Activated CD8-positive, alpha-beta memory T cell treated with anti-CD3 and anti-CD28 coated beads, Interleukin-2, amount 50 U/mL, for 24 hours (primary cell): ENCODE measurements around the gene PLAU.
A peak's percentile ranks its signal among the peaks of the same experiment; 100 is the strongest.
"Not testable (repeated sequence)": the region's sequence is repeated elsewhere in the genome, so short reads cannot be mapped to it uniquely, and the experiment has no call there.

Experiments
- DNase-seq: peaks from one replicate; pipeline ENCODE4 v3.0.0-alpha.2; 2020; ENCODE audit errors: extremely low read depth

Gene PLAU

DNA sequence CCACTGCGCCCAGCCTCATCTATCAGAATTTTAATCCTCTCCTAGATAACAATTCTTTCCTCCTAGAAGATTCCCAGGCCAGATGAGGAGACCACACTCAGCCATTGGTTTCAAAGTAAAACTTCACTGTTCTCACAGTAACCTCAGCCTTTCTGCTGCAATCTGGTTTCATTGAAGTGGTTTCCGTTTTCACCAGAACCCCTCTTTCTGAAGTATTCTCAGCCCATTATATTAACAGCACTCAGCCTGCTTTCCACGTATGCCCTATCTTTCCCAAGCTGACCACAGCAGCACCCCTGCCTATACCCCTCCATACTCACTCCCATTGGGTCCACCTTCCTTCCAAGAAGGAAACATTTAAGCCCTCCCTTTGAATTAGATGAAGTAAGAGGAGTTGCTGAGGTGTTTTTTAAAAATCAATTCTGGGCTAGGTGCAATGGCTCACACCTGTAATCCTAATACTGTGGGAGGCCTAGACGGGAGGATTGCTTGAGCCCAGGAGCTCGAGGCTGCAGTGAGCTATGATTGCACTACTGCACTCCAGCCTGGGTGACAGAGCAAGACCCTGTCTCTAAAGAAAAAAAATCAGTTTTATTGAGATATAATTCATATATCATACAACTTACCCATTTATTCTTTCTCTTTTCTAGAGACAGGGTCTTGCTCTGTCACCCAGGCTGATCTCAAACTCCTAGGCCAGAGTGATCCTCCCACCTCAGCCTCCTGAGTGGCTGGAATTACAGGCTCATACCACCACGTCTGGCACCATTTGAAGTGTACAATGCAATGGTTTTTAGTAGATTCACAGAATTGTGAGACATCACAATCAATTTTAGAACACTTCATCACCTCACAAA, 11.3 kb downstream of the PLAU start:
- DNase-seq: no peak

DNA sequence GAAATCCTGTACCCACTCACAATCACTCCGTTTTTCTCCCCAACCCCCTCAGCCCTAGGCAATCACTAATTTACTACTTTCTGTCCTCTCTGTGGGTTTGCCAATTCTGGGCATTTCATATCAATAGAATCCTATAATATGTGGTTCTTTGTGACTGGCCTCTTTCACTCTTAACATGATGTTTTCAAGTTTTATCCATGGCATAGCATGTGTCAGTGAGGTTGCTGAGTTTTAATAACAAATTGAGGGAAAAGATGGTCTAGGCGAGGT, 11.9 kb downstream of the PLAU start:
- DNase-seq: no peak

DNA sequence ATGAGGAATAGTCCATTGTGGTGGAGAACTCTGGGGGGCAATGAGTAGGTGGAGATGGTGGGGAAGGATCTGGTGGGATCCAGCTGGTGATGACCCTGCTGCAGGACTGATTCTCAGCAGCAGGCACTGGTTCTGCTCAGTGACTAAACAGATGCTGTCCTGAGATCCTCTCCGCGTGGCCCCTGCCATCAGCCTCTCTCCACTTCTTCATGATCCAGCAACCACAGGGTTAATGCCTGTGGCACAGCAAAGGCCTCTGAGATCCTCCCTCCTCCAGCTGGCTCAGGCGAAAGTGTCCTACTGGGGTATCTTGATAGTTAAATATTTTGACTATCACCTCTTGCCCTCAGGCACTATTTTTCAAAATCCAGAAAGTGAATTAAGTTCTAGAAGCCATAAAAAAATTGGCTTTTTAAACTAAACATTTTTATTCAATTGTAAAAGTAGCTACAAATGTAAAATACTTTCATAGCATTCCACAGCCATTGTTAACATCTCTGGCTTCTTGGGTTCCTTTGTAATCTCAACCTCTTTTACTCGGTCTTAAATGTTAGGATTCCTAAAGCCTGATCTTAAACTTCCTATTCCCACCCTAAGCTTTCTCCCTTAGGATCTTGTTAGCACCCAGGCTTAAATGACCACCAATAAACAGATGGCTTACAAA, 13.1 kb downstream of the PLAU start:
- no peak for DNase-seq

DNA sequence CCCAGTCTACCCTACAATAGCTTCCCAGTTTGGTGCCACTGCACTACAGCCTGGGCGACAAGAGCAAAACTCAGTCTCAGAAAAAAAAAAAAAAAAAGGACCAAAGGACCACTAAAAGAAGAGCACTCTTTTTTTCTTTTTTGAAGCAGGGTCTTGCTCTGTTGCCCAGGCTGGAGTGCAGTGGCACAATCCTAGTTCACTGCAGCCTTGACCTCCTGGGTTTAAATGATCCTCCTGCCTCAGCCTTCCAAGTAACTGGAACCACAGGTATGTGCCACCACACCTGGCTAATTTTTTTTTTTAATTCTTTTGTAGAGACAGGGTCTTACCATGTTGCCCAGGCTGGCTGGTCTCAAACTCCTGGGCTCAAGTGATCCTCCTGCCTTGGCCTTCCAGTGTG, 14.0 kb downstream of the PLAU start:
- no peak for DNase-seq

DNA sequence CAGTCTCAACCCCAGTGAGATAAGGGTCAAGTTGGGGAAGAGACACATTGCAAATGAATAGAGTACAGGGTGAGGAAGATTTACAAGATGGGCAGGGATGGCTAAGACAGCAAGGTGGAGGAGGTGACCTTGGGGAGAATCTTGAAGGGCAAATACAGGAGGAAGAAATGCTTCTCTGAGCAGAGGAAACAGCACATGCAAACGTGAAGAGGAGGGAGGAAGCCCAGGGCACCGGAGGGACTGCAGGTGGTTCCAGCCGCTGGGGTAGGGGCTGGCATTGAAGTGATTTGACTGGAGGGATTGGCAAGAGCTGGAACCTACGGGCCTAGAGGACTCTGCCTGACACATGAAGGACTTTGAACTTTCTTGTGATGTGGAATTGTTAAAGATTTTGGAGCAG, 14.6 kb downstream of the PLAU start:
- no peak for DNase-seq

DNA sequence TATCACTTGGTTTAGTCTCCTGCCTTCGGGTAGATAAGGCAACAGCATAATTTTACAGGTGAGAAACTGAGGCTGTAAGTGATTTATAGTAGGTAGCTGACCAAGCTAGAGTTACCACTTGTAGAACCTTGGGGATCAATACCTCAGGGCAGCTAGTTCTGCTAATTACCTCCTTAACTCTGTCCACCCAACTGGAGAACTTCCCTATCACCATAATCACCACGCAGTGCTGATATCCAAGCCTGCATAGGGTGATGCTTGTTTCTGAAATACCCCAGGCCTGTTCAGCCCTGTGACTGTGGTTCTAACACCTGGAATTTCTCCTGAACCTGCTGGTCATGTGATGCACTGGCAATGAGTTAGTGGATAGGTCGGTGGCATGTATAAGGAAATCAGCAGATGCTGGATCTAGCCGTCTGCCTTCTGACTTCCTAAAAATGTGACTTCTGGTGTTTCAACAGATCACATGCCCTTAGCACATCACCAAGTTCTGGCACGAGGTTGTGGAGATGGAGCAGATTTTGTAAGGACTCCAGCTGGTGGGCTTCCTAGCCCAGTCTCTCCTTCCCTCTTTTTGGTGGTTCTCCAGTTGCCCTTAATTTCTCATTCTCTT, 15.3 kb downstream of the PLAU start:
- no peak for DNase-seq

DNA sequence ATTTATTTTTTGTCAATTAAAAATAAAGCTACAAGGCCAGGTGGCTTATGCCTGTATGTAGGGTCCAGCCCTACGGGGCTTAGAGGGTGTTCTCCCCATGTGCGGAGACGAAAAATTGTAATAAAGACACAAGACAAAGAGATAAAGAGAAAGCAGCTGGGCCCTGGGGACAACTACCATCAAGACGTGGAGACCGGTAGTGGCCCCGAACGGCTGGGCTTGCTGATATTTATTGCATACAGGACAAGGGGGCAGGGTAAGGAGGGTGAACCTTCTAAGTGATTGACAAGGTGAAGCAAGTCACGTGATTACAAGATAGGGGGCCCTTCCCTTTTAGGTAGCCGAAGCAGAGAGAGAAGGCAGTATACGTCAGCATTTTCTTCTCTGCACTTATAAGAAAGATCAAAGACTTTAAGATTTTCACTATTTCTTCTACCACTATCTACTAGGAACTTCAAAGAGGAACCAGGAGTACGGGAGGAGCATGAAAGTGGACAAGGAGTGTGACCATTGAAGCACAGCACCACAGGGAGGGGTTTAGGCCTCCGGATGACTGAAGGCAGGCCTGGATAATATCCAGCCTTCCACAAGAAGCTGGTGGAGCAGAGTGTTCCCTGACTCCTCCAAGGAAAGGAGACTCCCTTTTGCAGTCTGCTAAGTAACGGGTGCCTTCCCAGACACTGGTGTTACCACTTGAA, 19.8 kb downstream of the PLAU start:
- not testable (repeated sequence) for DNase-seq

DNA sequence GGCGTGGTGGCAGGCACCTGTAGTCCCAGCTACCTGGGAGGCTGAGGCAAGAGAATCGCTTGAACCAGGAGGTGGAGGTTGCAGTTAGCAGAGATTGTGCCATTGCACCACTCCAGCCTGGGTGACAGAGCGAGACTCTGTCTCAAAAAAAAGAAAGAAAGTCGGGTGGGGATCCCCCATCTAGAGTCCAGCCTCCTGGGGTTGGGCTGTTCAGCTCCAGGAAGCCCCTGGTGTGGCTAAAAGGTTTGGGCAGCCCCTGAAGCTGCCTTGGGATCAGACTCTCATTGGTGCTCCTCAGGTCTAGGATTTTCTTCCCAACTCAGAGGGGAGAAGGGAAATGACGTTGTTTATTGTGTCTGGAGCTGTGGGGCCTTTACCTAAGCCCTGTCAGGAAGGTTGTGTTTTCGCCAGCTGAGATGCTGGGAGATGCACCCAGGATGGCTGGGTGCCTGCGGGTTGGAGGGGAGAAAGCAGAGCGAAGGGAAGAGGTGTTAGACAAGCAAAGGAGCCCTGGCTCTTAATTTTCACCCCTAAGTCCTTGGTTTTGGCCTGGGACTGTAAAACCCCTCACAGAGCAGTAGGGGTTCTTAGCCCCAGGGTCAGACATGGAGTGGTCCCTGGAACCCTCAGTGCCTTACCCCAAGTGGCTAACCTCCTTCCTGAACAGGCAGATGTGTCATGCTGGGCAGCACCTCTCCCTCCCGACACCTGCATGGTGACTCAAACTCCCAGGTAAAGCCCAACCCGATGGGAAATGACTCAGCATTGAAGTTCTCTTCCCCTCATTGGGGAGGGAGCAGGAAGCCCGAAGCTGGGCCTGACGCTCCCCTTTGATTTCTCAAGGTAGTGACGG, 21.1 kb downstream of the PLAU start:
- DNase-seq: peak; percentile 21

DNA sequence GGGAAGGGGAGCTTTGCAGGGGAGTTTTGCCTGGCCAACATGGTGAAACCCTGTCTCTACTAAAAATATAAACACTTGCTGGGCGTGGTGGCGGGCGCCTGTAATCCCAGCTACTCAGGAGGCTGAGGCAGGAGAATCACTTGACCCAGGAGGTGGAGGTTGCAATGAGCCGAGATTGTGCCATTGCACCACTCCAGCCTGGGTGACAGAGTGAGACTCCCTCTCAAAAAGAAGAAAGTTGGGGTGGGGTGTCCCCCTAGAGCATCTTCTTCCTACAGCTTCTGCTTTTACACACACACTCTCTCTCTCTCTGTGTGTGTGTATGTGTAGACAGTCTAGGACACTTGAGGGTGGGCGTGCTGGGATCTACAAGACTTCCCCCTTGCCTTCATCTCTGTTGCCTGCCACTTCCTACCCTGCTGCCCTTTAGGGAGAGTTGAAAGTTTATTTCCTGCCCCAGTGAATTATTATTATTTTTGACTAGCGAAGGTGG, 21.7 kb downstream of the PLAU start:
- DNase-seq: no peak

DNA sequence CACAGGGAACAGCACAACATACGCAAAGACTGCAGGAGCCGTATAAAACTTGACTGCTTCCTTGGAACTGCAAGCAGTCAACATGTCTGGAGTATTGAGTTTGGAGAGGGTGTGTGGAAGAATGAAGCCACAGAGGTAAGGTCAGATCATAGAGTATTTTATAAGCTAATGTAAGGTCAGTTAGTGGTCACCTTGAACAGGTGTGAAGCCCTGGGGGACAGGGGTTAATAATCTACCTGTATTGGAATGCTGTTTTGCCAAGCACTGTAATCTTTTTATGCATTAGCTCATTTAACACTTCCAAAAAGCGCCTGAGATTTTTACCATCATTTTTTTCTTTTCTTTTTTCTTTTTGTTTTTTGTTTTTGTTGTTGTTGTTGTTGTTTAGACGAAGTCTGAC, 23.1 kb downstream of the PLAU start:
- no peak for DNase-seq

DNA sequence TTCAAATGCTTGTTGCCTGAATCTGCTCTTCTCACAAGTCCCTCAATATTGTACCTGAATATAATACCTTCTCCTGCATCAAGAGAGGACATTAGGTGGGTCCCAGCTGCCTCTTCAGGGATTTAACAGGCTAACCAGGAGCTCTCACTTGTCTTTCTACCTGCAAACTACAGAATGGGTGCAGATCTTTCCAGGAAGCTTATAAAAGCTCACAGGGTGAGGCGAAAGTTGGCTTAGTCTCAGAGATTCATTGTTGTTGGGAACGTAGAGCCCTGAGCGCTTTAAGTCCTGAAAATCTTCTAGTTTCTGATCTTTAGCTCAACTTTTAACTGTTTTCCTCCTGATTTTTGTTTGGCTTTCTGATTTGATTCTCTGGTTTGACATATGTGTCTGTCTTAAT, 25.0 kb downstream of the PLAU start:
- no peak for DNase-seq

DNA sequence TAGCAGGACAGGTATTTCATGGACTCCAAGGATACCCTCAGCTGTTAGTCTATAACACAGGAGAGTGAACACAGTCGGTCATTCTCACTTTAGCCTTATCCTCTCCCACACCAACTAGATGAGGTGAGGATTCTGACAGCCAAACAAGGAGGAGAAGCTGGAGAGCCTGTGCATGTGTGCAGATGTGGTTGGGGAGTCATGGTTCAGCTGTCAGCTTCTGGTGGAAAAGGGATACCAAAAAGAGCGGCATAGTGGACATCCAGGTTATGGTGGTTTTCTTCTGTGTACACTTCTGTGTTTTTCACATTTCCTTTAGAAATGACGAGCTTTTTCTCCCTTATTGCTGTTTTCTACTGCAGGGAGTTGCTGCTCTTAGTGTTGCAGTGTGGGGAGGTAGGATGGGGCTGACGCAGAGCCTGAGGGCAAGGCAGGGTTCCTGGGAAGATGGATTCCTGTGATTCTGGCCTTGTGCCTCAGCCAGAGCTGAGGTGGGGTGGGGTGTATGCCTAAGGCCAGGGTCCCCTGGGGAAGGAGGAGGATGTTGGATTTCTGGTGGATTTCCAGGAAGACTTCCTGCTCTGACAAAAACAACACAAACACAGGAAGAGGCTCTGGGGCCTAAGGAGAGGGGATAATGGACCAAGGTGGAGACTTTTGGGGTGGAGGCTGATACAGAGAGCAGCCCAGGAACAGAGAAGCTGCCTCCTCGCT, 26.6 kb downstream of the PLAU start:
- no peak for DNase-seq

DNA sequence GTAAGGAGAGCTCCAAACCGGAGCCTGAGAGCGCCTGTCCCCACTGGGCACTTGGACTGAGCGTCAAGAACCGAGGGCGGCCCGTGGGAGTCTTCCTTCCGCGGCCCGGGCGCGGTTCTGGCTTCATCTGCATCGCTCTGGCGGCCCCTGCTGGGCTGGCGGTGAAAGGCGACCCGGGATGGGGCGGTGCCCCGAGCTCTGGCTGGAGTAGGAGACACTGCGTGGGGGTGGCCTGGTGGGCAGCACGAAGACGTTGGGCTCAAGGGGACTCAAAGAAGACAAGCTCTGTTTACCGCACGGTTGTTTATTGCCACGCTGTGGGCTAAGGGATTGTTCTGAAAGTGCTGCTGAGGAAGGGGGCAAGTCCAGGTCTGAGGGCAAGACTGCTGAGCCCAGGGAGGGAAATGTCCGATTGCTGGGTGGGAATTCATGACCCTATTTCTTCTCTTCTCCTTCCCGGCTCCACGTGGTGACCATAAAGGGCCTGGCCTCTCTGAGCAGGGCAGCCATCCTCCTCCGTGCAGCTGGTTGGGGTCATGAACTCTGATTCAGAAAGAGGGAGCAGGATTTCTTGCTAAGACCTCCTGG, 29.8 kb downstream of the PLAU start:
- DNase-seq: peak; percentile 53

DNA sequence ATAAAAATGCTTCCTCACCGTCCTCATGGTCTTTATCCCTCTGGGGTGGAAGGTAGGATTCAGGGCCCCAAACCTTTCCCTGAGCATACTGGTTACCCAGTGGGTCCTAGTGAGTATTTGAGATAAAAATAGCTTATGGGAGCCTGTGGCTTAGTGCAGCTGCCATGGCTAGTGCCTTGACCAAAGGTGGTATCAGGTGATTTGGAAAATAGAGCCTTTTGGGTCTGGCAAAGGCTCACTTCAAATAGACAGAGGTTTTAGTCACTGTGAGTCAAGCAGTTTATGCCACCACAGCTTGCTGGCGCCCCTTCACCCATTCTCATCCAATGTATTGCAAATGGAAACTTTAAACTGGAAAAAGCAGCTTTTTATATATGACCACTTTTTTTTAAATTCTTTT, 30.4 kb downstream of the PLAU start:
- DNase-seq: no peak

DNA sequence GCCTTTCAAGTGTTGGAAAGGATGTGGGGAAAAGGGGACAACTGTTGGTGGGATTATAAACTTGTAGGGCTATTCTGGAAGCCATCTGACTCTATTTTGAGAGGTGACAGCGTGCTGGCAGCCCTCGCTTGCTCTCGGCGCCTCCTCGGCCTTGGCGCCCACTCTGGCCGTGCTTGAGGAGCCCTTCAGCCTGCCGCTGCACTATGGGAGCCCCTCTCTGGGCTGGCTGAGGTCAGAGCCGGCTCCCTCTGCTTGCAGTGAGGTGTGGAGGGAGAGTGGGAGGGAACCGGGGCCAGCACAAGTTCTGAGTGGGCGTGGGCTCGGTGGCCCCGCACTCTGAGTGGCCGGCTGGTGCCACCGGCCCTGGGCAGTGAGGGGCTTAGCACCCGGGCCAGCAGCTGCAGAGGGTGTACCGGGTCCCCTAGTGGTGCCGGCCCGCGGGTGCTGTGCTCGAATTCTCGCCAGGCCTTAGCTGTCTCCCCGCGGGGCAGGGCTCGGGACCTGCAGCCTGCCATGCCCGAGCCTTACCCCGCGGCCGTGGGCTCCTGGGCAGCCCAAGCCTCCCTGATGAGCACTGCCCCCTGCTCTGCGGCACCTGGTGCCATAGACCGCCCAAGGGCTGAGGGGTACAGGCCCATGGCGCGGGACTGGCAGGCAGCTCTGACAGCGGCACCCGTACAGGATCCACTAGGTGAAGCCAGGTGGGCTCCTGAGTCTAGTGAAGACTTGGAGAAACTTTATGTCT, 33.6 kb downstream of the PLAU start:
- DNase-seq: no peak

DNA sequence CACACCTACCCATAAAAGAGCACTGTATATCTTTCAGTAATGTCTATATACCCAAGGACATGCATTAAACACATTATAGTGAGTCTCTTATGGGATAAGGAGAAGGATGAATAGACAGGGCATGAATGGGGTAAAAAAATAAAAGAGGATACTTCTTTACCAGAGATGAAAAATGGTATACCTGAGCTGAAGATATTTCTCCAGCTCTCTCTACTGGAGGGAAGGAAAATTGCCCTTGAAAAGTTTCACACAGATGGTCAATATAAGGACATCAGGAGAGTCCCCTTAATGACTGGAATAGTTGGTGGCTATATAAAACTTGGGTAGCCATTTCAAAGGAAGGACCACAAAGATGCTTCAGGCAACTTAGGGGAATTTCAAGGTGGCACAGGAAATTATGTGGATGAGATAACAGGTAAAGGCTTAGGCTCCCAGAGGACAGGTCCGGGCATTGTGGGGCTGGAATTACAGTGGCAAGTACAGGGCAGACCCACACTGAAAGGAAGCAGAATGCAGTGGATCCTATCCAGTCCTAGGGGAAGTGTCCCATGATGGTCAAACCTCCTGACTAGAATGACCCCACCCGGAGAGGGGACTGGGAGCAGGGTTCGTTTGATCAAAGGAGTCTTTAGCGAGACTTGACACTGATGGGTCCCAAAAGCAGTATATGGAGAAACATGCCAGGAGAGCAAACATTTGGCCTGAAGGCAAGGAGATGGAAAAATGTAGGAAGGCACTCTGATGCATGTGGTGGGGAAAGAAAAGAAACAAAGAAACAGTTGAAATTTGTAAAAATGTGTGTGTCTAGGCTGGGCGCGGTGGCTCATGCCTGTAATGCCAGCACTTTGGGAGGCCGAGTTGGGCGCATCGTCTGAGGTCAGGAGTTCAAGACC, 35.6 kb downstream of the PLAU start:
- no peak for DNase-seq

DNA sequence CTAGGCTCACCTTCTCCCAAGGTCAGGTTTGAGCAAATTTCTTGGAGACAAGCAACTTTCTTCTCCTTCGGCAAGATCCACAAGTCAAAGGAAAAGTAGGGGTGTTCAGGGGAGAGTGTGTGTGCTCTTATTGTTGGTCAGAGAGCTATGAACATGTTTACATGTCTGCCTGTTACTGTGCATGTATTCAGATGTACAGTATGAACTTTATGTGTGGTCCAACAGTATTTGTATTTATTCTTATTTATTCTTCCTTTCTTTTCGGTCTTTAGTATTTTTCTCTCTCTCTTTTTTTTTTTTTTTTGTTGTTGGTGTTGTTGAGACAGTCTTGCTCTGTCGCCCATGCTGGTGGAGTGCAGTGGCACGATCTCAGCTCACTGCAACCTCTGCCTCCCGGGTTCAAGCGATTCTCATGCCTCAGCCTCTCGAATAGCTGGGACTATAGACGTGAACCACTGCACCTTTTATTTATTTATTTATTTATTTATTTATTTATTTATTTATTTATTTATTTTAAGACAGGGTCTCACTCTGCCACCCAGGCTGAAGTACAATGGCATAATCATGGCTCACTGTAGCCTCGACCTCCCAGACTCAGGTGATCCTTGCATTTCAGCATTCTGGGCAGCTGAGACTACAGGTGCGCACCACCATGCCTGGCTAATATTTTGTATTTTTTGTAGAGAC, 38.2 kb downstream of the PLAU start:
- DNase-seq: no peak
